ENCODE results near the gene FCHSD2. TPM values are rescaled to one million over a fixed set of nuclear protein-coding genes. Genes with fewer than 3 reads are reported as not detected.

FCHSD2 gene
- total and polyA plus RNA-seq, 2 of the 13 experiments (the other 11 are each of a cell fraction or from before 2014, with no cell fraction given) = 20.5 to 24.8 TPM

DNA sequence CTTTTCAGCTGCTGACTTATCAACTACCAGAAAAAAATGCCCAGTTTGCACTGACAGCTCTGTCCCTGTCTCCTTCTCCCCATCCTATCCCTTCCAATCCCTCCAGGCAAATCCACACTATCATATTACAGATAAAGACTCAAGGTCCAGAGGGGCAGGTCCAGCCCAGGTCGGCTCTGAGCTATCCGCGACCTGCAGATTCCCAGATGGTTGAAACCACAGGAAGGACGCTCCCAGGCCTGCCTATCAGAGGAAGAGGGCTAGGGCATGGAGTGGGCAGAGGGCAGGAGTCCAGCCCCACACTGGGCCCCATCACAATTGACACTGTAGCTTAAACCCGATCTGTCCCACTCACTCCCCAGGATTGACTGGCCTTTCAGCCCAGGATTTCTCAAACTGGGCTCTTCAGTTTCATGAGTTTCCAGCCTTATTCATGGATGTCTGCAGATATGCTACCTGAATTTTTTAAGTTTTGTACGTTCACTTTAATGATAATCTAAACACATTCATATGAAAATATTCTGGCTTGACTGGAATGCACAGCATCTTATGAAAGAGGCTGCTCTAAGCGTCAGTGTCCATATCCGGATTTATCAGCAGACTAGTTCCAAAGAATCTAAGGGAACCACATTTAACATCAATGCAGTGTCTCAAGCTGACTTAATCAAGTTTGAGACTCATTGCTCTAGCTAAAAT lies 16.4 kb upstream of the FCHSD2 start (continued):
- TF ChIP-seq, protein P1, sequence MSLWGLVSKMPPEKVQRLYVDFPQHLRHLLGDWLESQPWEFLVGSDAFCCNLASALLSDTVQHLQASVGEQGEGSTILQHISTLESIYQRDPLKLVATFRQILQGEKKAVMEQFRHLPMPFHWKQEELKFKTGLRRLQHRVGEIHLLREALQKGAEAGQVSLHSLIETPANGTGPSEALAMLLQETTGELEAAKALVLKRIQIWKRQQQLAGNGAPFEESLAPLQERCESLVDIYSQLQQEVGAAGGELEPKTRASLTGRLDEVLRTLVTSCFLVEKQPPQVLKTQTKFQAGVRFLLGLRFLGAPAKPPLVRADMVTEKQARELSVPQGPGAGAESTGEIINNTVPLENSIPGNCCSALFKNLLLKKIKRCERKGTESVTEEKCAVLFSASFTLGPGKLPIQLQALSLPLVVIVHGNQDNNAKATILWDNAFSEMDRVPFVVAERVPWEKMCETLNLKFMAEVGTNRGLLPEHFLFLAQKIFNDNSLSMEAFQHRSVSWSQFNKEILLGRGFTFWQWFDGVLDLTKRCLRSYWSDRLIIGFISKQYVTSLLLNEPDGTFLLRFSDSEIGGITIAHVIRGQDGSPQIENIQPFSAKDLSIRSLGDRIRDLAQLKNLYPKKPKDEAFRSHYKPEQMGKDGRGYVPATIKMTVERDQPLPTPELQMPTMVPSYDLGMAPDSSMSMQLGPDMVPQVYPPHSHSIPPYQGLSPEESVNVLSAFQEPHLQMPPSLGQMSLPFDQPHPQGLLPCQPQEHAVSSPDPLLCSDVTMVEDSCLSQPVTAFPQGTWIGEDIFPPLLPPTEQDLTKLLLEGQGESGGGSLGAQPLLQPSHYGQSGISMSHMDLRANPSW (CRISPR knock-in tag; IDR thresholded peaks at IDR 0.05; ENCODE audit: borderline replicate concordance) = 0 out of 2 replicates have a peak, but pooled peaks have one; percentile 66
- TF ChIP-seq ZNF207 (IDR thresholded peaks at IDR 0.05; ENCODE audit: borderline replicate concordance) (no peak), ETV6 (CRISPR knock-in tag; conservative IDR thresholded peaks at IDR 0.05) (no peak; the same call in 1 of the 2 replicates), ZNF652 (CRISPR knock-in tag; IDR thresholded peaks at IDR 0.05; ENCODE audit: borderline replicate concordance, low read depth) (no peak), KDM6A (CRISPR knock-in tag; IDR thresholded peaks at IDR 0.05; ENCODE audit: low read depth) (peak; percentile 96), CBX2 (IDR thresholded peaks at IDR 0.05; ENCODE audit: low read depth, low read length) (no peak), CBX2 (CRISPR knock-in tag; IDR thresholded peaks at IDR 0.05; ENCODE audit: low read depth) (no peak), MIER2 (CRISPR knock-in tag; IDR thresholded peaks at IDR 0.05) (no peak), NCOA2 (CRISPR knock-in tag; IDR thresholded peaks at IDR 0.05) (peak; percentile 72)
- TF ChIP-seq, protein P2, sequence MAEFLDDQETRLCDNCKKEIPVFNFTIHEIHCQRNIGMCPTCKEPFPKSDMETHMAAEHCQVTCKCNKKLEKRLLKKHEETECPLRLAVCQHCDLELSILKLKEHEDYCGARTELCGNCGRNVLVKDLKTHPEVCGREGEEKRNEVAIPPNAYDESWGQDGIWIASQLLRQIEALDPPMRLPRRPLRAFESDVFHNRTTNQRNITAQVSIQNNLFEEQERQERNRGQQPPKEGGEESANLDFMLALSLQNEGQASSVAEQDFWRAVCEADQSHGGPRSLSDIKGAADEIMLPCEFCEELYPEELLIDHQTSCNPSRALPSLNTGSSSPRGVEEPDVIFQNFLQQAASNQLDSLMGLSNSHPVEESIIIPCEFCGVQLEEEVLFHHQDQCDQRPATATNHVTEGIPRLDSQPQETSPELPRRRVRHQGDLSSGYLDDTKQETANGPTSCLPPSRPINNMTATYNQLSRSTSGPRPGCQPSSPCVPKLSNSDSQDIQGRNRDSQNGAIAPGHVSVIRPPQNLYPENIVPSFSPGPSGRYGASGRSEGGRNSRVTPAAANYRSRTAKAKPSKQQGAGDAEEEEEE (CRISPR knock-in tag; IDR thresholded peaks at IDR 0.05; ENCODE audit: borderline replicate concordance) = 0 out of 2 replicates have a peak, but pooled peaks have one; percentile 45
- TF ChIP-seq, protein P3, sequence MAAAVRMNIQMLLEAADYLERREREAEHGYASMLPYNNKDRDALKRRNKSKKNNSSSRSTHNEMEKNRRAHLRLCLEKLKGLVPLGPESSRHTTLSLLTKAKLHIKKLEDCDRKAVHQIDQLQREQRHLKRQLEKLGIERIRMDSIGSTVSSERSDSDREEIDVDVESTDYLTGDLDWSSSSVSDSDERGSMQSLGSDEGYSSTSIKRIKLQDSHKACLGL (CRISPR knock-in tag; IDR thresholded peaks at IDR 0.05) = no peak
- TF ChIP-seq, protein P4, sequence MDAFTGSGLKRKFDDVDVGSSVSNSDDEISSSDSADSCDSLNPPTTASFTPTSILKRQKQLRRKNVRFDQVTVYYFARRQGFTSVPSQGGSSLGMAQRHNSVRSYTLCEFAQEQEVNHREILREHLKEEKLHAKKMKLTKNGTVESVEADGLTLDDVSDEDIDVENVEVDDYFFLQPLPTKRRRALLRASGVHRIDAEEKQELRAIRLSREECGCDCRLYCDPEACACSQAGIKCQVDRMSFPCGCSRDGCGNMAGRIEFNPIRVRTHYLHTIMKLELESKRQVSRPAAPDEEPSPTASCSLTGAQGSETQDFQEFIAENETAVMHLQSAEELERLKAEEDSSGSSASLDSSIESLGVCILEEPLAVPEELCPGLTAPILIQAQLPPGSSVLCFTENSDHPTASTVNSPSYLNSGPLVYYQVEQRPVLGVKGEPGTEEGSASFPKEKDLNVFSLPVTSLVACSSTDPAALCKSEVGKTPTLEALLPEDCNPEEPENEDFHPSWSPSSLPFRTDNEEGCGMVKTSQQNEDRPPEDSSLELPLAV (CRISPR knock-in tag; conservative IDR thresholded peaks at IDR 0.05; ENCODE audit: low read depth) = no peak
- TF ChIP-seq, protein P5, sequence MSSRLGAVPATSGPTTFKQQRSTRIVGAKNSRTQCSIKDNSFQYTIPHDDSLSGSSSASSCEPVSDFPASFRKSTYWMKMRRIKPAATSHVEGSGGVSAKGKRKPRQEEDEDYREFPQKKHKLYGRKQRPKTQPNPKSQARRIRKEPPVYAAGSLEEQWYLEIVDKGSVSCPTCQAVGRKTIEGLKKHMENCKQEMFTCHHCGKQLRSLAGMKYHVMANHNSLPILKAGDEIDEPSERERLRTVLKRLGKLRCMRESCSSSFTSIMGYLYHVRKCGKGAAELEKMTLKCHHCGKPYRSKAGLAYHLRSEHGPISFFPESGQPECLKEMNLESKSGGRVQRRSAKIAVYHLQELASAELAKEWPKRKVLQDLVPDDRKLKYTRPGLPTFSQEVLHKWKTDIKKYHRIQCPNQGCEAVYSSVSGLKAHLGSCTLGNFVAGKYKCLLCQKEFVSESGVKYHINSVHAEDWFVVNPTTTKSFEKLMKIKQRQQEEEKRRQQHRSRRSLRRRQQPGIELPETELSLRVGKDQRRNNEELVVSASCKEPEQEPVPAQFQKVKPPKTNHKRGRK (CRISPR knock-in tag; IDR thresholded peaks at IDR 0.05) = no peak
- TF ChIP-seq, protein P6, sequence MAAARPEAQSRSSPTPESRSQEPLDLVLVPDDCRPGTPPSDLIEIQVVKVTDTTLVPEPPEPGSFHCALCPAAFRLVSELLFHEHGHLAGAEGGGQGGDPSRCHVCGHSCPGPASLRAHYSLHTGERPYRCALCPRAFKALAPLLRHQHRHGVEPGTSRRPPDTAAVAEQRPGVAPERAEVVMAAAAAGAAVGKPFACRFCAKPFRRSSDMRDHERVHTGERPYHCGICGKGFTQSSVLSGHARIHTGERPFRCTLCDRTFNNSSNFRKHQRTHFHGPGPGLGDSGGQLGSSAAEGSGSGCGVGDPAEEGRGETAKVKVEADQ (CRISPR knock-in tag; IDR thresholded peaks at IDR 0.05; ENCODE audit: borderline replicate concordance) = no peak
- TF ChIP-seq, protein P7, sequence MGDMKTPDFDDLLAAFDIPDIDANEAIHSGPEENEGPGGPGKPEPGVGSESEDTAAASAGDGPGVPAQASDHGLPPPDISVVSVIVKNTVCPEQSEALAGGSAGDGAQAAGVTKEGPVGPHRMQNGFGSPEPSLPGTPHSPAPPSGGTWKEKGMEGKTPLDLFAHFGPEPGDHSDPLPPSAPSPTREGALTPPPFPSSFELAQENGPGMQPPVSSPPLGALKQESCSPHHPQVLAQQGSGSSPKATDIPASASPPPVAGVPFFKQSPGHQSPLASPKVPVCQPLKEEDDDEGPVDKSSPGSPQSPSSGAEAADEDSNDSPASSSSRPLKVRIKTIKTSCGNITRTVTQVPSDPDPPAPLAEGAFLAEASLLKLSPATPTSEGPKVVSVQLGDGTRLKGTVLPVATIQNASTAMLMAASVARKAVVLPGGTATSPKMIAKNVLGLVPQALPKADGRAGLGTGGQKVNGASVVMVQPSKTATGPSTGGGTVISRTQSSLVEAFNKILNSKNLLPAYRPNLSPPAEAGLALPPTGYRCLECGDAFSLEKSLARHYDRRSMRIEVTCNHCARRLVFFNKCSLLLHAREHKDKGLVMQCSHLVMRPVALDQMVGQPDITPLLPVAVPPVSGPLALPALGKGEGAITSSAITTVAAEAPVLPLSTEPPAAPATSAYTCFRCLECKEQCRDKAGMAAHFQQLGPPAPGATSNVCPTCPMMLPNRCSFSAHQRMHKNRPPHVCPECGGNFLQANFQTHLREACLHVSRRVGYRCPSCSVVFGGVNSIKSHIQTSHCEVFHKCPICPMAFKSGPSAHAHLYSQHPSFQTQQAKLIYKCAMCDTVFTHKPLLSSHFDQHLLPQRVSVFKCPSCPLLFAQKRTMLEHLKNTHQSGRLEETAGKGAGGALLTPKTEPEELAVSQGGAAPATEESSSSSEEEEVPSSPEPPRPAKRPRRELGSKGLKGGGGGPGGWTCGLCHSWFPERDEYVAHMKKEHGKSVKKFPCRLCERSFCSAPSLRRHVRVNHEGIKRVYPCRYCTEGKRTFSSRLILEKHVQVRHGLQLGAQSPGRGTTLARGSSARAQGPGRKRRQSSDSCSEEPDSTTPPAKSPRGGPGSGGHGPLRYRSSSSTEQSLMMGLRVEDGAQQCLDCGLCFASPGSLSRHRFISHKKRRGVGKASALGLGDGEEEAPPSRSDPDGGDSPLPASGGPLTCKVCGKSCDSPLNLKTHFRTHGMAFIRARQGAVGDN (CRISPR knock-in tag; IDR thresholded peaks at IDR 0.05) = peak; percentile 81
